HepG2 (cell line): Measurements from ENCODE around the gene CCDC122. TPM values are rescaled to one million over a fixed set of nuclear protein-coding genes. Genes with fewer than 3 reads are reported as not detected.

Source experiments
- ATAC-seq: fragments of 200-7000 bp; cut with Tn5 transposase; 3 replicates; pipeline ENCODE4 v1.9.1; 2020; ENCODE audit warnings: mild to moderate bottlenecking, moderate library complexity
- BruUV-seq: library from RNA; stranded (reverse); fragments of 400-500 nt; replicated peaks from 2 replicates; lab custom pipeline; 2021; lab: Mats Ljungman, UMichigan
- CTCF ChIA-PET: fragments of 300-600 bp; formaldehyde crosslinking; extraction: SDS; loops from one replicate; lab custom pipeline; 2021; ENCODE audit warnings: low total read pairs, inconsistent platforms, low intra/inter-chr PET ratio; lab: Yijun Ruan, JAX
- POLR2A ChIA-PET: fragments of 350-600 bp; sonication (Branson Sonifier 250); formaldehyde crosslinking; loops from one replicate; lab custom pipeline; 2020; ENCODE audit warnings: antibody characterized with exemption, inconsistent platforms; lab: Yijun Ruan, JAX
- DNase-seq: peaks from one replicate; pipeline ENCODE4 v3.0.0-alpha.2; 2015; ENCODE audit warnings: low spot score
- FAIRE-seq: peaks from 3 replicates; lab custom pipeline; 2011; peaks lifted over from hg19 to GRCh38; lab: Jason Lieb, UNC
- H2AFZ ChIP-seq: one replicate; pipeline ENCODE4 v1.6.1; 2011; ENCODE audit warnings: low read length, inconsistent platforms
- H3K27ac ChIP-seq: fragments of 300-600 bp; 3 replicates; pipeline ENCODE4 v1.8.0; 2011; ENCODE audit warnings: mixed run types, mild to moderate bottlenecking, mixed read lengths, low read length, inconsistent platforms; ENCODE audit not compliant: insufficient read depth; ENCODE audit errors: extremely low read length
- H3K27me3 ChIP-seq, 2 experiments: fragments of 200-600 bp in 1 of 2; 2 replicates in 1 of 2; 3 replicates in 1 of 2; pipeline versions ENCODE4 v1.6.0 to v1.8.0; 2011; ENCODE audit warnings: low read length in 2 of 2, mild to moderate bottlenecking in 2 of 2, moderate library complexity in 2 of 2, inconsistent platforms in 1 of 2; ENCODE audit not compliant: insufficient read depth in 2 of 2, control insufficient read depth in 1 of 2
- H3K36me3 ChIP-seq, 2 experiments: fragments of 200-600 bp in 1 of 2; replicated peaks in 1 of 2; 2 replicates in 1 of 2; 3 replicates in 1 of 2; pipeline versions ENCODE4 v1.5.1 to v1.8.0; 2011; ENCODE audit warnings: low read length in 2 of 2, inconsistent platforms in 1 of 2; ENCODE audit not compliant: insufficient read depth in 2 of 2, control insufficient read depth in 1 of 2
- H3K4me1 ChIP-seq: 2 replicates; pipeline ENCODE4 v1.5.1; 2012; ENCODE audit warnings: low read length, inconsistent platforms; ENCODE audit not compliant: insufficient read depth
- H3K4me2 ChIP-seq: 2 replicates; pipeline ENCODE4 v1.6.0; 2011; ENCODE audit warnings: low read depth, low read length, inconsistent platforms
- H3K4me3 ChIP-seq, 3 experiments: fragments of 200-600 bp in 1 of 3; sonication (generic), shearing (Covaris generic) in 1 of 3; replicated peaks in 1 of 3; 2 replicates each; pipeline ENCODE4 v1.5.1; 2011 to 2016; ENCODE audit warnings: low read length in 3 of 3, inconsistent platforms in 2 of 3, low read depth in 2 of 3, mild to moderate bottlenecking in 2 of 3, control low read depth in 1 of 3, mixed read lengths in 1 of 3; ENCODE audit not compliant: insufficient read depth in 1 of 3
- H3K79me2 ChIP-seq: one replicate; pipeline ENCODE4 v1.6.1; 2011; ENCODE audit warnings: low read length, inconsistent platforms; ENCODE audit not compliant: insufficient read depth
- H3K9ac ChIP-seq: 2 replicates; pipeline ENCODE4 v1.6.0; 2011; ENCODE audit warnings: mild to moderate bottlenecking, low read depth, low read length, inconsistent platforms; ENCODE audit not compliant: insufficient read depth
- H3K9me3 ChIP-seq: 2 replicates; pipeline ENCODE4 v1.5.1; 2012; ENCODE audit warnings: mild to moderate bottlenecking, low read length
- H4K20me1 ChIP-seq: 2 replicates; pipeline ENCODE4 v1.6.0; 2011; ENCODE audit warnings: inconsistent platforms, mild to moderate bottlenecking, low read length, moderate library complexity; ENCODE audit not compliant: insufficient read depth
- FOSL1 ChIP-seq: sonication (generic); formaldehyde crosslinking; IDR thresholded peaks from 2 replicates; pipeline ENCODE4 v1.9.0; 2021; ENCODE audit warnings: missing genetic modification reagents, borderline replicate concordance
- MYPOP ChIP-seq: sonication (generic); formaldehyde crosslinking; IDR thresholded peaks from 2 replicates; pipeline ENCODE4 v1.8.1; 2023; ENCODE audit warnings: mild to moderate bottlenecking, moderate library complexity, missing genetic modification reagents
- SIN3B ChIP-seq: fragments of 150-350 bp; IDR thresholded peaks from 2 replicates; pipeline ENCODE4 v1.6.1; 2014; ENCODE audit warnings: low read length
- TAF15 ChIP-seq: fragments of 200-400 bp; formaldehyde crosslinking; IDR thresholded peaks from one replicate; pipeline ENCODE4 v1.6.1; 2018; ENCODE audit warnings: mild to moderate bottlenecking, low read depth, low read length; ENCODE audit not compliant: poor library complexity, severe bottlenecking
- THYN1 ChIP-seq: sonication (generic); formaldehyde crosslinking; IDR thresholded peaks from 2 replicates; pipeline ENCODE4 v1.8.1; 2023; ENCODE audit warnings: low read depth, mild to moderate bottlenecking, moderate library complexity, missing genetic modification reagents, borderline replicate concordance
- ZFP37 ChIP-seq: sonication (generic); formaldehyde crosslinking; IDR thresholded peaks from 2 replicates; pipeline ENCODE4 v1.4.0; 2020; ENCODE audit warnings: missing genetic modification reagents, borderline replicate concordance
- ZNF558 ChIP-seq: sonication (generic); formaldehyde crosslinking; IDR thresholded peaks from 2 replicates; pipeline ENCODE4 v1.9.0; 2022; ENCODE audit warnings: mild to moderate bottlenecking, missing genetic modification reagents, borderline replicate concordance
- ZNF572 ChIP-seq: sonication (generic); formaldehyde crosslinking; IDR thresholded peaks from 2 replicates; pipeline ENCODE4 v1.5.1; 2020; ENCODE audit warnings: mild to moderate bottlenecking, missing genetic modification reagents
- in situ Hi-C: cut with HindIII; loops from 2 replicates; pipeline ENCODE4 v1.10.0; 2017; ENCODE audit warnings: low pct_unique_long_range_greater_than_20kb; ENCODE audit not compliant: extremely low pct_ligation_motif_present
- intact Hi-C: fragments of 100-400 bp; cut with micrococcal nuclease; formaldehyde crosslinking; loops from one replicate; pipeline ENCODE4 v1.10.0; 2022; ENCODE audit not compliant: unreplicated experiment
- polyA plus RNA-seq, 8 experiments: library from polyadenylated mRNA; depleted of rRNA in 3 of 8; stranded (reverse) in 7 of 8; unstranded in 1 of 8; fragments of >200 nt; fragmentation: Illumina TruSeq in 4 of 8; extraction: Trizol in 4 of 8; gene quantifications; 2 replicates each; pipeline versions ENCODE4 v1.2.1 to v1.2.3, GENCODE V29; 2011 to 2016; ENCODE audit warnings: low read depth in 4 of 8, missing spikeins in 1 of 8, mixed read lengths in 1 of 8; ENCODE audit not compliant: insufficient read depth in 1 of 8
- total RNA-seq, 5 experiments: library from RNA; depleted of rRNA; stranded (reverse); fragments of >200 nt; fragmentation: Illumina TruSeq; extraction: Trizol; gene quantifications; 2 replicates each; pipeline ENCODE4 v1.2.3, GENCODE V29; 2016; ENCODE audit warnings: low read depth in 1 of 5
- TF ChIP-seq, protein P1 (sequence below): IDR thresholded peaks from 2 replicates; pipeline ENCODE4 v1.6.1; 2016; ENCODE audit warnings: missing genetic modification reagents, missing compliant biosample characterization
- TF ChIP-seq, protein P2 (sequence below): IDR thresholded peaks from 2 replicates; pipeline ENCODE4 v1.6.1; 2012; ENCODE audit warnings: low read depth, low read length, improper control_type of control experiment
- TF ChIP-seq, protein P3 (sequence below): sonication (generic); formaldehyde crosslinking; conservative IDR thresholded peaks from 2 replicates; pipeline ENCODE4 v1.8.0; 2022; ENCODE audit warnings: low read depth, missing genetic modification reagents
- TF ChIP-seq, protein P4 (sequence below): IDR thresholded peaks from 2 replicates; pipeline ENCODE4 v1.6.1; 2012; ENCODE audit warnings: low read length, improper control_type of control experiment
- TF ChIP-seq, protein P5 (sequence below): sonication (generic); formaldehyde crosslinking; IDR thresholded peaks from 2 replicates; pipeline ENCODE4 v1.5.1; 2020; ENCODE audit warnings: missing genetic modification reagents, mild to moderate bottlenecking, borderline replicate concordance
- TF ChIP-seq, protein P6 (sequence below): sonication (generic); formaldehyde crosslinking; IDR thresholded peaks from 2 replicates; pipeline ENCODE4 v1.8.1; 2023; ENCODE audit warnings: mild to moderate bottlenecking, missing genetic modification reagents, borderline replicate concordance

CCDC122 gene
- total and polyA plus RNA-seq, 2 of the 13 experiments (the other 11 are each of a cell fraction or from before 2014, with no cell fraction given), result 0.32 to 3.5 TPM

DNA sequence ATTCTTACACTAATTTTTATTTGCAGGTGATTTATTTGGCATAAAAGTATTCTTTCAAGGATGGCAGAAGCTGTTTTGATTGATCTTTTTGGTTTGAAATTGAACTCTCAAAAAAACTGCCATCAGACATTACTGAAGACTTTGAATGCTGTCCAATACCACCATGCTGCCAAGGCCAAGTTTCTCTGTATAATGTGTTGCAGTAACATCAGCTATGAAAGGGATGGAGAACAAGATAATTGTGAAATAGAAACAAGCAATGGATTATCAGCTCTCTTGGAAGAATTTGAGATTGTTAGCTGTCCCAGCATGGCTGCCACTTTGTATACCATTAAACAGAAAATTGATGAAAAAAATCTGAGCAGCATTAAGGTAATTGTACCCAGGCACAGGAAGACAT lies 1.4 kb upstream of the CCDC122 start:
- Histone ChIP-seq H3K79me2 (no peaks in the 10 kb centered on the region), H3K4me3 (no peak overlapping the region), H4K20me1 (no peaks in the 10 kb centered on the region), H3K36me3 (no peaks in the 10 kb centered on the region), H3K9me3 (no peaks in the 10 kb centered on the region), H3K27me3 (peaks cover 0 to 2% of the 10 kb centered on the region in 2 experiments; a peak in 2 of 5 replicates), H3K27ac (no peak overlapping the region), H2AFZ (no peak overlapping the region), H3K9ac (no peak overlapping the region), H3K4me1 (peaks cover 20% of the 10 kb centered on the region), H3K4me2 (no peak overlapping the region)
- ATAC-seq, result no peak
- ChIA-PET POLR2A (no interaction called here), CTCF (no interaction called here)
- DNase-seq, result no peak
- in situ Hi-C loops, result no loop called here
- no TSS peak for BruUV-seq
- FAIRE-seq, result no peak
- intact Hi-C loops, result no loop called here
- TF ChIP-seq, protein P1, sequence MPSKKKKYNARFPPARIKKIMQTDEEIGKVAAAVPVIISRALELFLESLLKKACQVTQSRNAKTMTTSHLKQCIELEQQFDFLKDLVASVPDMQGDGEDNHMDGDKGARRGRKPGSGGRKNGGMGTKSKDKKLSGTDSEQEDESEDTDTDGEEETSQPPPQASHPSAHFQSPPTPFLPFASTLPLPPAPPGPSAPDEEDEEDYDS, result no peak
- TF ChIP-seq SIN3B (no peak), FOSL1 (CRISPR knock-in tag) (no peak), MYPOP (no peak), THYN1 (CRISPR knock-in tag) (no peak), ZFP37 (CRISPR knock-in tag) (no peak), ZNF558 (CRISPR knock-in tag) (no peak), ZNF572 (CRISPR knock-in tag) (no peak), TAF15 (no peak)
- TF ChIP-seq, protein P2, sequence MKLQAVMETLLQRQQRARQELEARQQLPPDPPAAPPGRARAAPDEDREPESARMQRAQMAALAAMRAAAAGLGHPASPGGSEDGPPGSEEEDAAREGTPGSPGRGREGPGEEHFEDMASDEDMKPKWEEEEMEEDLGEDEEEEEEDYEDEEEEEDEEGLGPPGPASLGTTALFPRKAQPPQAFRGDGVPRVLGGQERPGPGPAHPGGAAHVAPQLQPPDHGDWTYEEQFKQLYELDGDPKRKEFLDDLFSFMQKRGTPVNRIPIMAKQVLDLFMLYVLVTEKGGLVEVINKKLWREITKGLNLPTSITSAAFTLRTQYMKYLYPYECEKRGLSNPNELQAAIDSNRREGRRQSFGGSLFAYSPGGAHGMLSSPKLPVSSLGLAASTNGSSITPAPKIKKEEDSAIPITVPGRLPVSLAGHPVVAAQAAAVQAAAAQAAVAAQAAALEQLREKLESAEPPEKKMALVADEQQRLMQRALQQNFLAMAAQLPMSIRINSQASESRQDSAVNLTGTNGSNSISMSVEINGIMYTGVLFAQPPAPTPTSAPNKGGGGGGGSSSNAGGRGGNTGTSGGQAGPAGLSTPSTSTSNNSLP, result no peak
- TF ChIP-seq, protein P3, sequence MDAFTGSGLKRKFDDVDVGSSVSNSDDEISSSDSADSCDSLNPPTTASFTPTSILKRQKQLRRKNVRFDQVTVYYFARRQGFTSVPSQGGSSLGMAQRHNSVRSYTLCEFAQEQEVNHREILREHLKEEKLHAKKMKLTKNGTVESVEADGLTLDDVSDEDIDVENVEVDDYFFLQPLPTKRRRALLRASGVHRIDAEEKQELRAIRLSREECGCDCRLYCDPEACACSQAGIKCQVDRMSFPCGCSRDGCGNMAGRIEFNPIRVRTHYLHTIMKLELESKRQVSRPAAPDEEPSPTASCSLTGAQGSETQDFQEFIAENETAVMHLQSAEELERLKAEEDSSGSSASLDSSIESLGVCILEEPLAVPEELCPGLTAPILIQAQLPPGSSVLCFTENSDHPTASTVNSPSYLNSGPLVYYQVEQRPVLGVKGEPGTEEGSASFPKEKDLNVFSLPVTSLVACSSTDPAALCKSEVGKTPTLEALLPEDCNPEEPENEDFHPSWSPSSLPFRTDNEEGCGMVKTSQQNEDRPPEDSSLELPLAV, result no peak
- TF ChIP-seq, protein P4, sequence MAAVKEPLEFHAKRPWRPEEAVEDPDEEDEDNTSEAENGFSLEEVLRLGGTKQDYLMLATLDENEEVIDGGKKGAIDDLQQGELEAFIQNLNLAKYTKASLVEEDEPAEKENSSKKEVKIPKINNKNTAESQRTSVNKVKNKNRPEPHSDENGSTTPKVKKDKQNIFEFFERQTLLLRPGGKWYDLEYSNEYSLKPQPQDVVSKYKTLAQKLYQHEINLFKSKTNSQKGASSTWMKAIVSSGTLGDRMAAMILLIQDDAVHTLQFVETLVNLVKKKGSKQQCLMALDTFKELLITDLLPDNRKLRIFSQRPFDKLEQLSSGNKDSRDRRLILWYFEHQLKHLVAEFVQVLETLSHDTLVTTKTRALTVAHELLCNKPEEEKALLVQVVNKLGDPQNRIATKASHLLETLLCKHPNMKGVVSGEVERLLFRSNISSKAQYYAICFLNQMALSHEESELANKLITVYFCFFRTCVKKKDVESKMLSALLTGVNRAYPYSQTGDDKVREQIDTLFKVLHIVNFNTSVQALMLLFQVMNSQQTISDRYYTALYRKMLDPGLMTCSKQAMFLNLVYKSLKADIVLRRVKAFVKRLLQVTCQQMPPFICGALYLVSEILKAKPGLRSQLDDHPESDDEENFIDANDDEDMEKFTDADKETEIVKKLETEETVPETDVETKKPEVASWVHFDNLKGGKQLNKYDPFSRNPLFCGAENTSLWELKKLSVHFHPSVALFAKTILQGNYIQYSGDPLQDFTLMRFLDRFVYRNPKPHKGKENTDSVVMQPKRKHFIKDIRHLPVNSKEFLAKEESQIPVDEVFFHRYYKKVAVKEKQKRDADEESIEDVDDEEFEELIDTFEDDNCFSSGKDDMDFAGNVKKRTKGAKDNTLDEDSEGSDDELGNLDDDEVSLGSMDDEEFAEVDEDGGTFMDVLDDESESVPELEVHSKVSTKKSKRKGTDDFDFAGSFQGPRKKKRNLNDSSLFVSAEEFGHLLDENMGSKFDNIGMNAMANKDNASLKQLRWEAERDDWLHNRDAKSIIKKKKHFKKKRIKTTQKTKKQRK, result no peak
- TF ChIP-seq, protein P5, sequence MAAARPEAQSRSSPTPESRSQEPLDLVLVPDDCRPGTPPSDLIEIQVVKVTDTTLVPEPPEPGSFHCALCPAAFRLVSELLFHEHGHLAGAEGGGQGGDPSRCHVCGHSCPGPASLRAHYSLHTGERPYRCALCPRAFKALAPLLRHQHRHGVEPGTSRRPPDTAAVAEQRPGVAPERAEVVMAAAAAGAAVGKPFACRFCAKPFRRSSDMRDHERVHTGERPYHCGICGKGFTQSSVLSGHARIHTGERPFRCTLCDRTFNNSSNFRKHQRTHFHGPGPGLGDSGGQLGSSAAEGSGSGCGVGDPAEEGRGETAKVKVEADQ (CRISPR knock-in tag), result no peak
- TF ChIP-seq, protein P6, sequence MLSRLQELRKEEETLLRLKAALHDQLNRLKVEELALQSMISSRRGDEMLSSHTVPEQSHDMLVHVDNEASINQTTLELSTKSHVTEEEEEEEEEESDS, result no peak
